Smooth muscle cell (in vitro differentiated cells): ENCODE measurements around the gene RANBP9. TPM values are rescaled to one million over a fixed set of nuclear protein-coding genes. Genes with fewer than 3 reads are reported as not detected.

ENCODE experiments used
- DNase-seq: peaks from one replicate; lab custom pipeline; 2025; ENCODE audit not compliant: unreplicated experiment; lab: John Stamatoyannopoulos, UW
- H2AFZ ChIP-seq: fragments of 200-600 bp; sonication (generic); 2 replicates; pipeline ENCODE4 v1.6.0; 2016; ENCODE audit warnings: antibody characterized with exemption, low read depth, mild to moderate bottlenecking
- H3F3A ChIP-seq: fragments of 200-600 bp; sonication (generic); 2 replicates; pipeline ENCODE4 v1.6.0; 2017; ENCODE audit warnings: antibody characterized with exemption, low read depth
- H3K27ac ChIP-seq: fragments of 200-600 bp; sonication (generic); 2 replicates; pipeline ENCODE4 v1.5.1; 2016; ENCODE audit warnings: low read depth, mild to moderate bottlenecking
- H3K27me3 ChIP-seq: fragments of 200-600 bp; sonication (generic); 2 replicates; pipeline ENCODE4 v1.6.1; 2016; ENCODE audit warnings: low read depth, mild to moderate bottlenecking
- H3K36me3 ChIP-seq: fragments of 200-600 bp; sonication (generic); 2 replicates; pipeline ENCODE4 v1.5.1; 2016; ENCODE audit warnings: low read depth
- H3K4me1 ChIP-seq: fragments of 200-600 bp; sonication (generic); 2 replicates; pipeline ENCODE4 v1.5.1; 2016; ENCODE audit warnings: low read depth
- H3K4me2 ChIP-seq: fragments of 200-600 bp; sonication (generic); 2 replicates; pipeline ENCODE4 v1.6.0; 2016; ENCODE audit warnings: mild to moderate bottlenecking
- H3K4me3 ChIP-seq: fragments of 200-600 bp; sonication (generic); 2 replicates; pipeline ENCODE4 v1.5.1; 2016; ENCODE audit warnings: mild to moderate bottlenecking
- H3K79me2 ChIP-seq: fragments of 200-600 bp; sonication (generic); 2 replicates; pipeline ENCODE4 v1.6.0; 2016; ENCODE audit warnings: low read depth, mild to moderate bottlenecking
- H3K9ac ChIP-seq: fragments of 200-600 bp; sonication (generic); 2 replicates; pipeline ENCODE4 v1.6.0; 2016; ENCODE audit warnings: low read depth
- H3K9me3 ChIP-seq: fragments of 200-600 bp; sonication (generic); replicated peaks from 2 replicates; pipeline ENCODE4 v1.5.1; 2016; ENCODE audit warnings: low read depth
- H4K20me1 ChIP-seq: fragments of 200-600 bp; sonication (generic); 2 replicates; pipeline ENCODE4 v1.6.0; 2016; ENCODE audit warnings: low read depth
- WGBS: methylation state at CpG from one replicate; pipeline ENCODE4 v1.1.7; 2016; ENCODE audit warnings: low lambda C conversion rate; 5-methylcytosine and 5-hydroxymethylcytosine counted together
- polyA plus RNA-seq: library from polyadenylated mRNA; unstranded; fragments of >200 nt; fragmentation: Nextera tagmentation; extraction: Ambion mirVana; gene quantifications from 2 replicates; pipeline ENCODE4 v1.2.1, GENCODE V29; 2016
- total RNA-seq: library from RNA; depleted of rRNA; stranded (reverse); fragments of >200 nt; gene quantifications from 2 replicates; pipeline ENCODE4 v1.2.3, GENCODE V29; 2014
- TF ChIP-seq, protein P1 (sequence below): fragments of 200-600 bp; sonication (generic); IDR thresholded peaks from 2 replicates; pipeline ENCODE4 v1.5.1; 2017; ENCODE audit warnings: borderline replicate concordance, mild to moderate bottlenecking, antibody characterized with exemption; ENCODE audit not compliant: insufficient read depth, poor library complexity, severe bottlenecking

The RANBP9 gene
- total and polyA plus RNA-seq, 2 experiments from 2014 or later, result 26.9 to 40.9 TPM

DNA sequence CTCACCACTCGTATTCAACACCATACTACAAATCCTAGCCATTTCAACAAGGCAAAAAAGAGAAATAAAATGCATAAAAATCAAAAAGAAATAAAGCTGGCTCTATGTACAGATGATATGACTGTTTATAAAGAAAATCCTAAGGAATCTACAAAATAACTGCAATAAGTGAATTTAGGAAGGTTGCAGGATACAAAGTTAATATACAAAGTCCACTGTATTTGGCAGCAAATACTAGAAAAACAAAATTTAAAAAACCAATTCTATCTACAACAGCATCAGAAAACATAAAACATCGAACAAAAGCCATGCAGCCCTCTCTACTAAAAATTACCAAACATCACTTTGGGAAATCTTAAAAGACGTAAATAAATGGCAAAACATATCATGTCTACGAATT is 47.6 kb downstream of the RANBP9 start:
- no peak overlapping the region for H2AFZ ChIP-seq
- peaks cover 98% of the 10 kb centered on the region for H3K79me2 ChIP-seq
- no peaks in the 10 kb centered on the region for H3F3A ChIP-seq
- H3K4me3 ChIP-seq, result no peak overlapping the region
- H3K36me3 ChIP-seq, result no peaks in the 10 kb centered on the region
- no peaks in the 10 kb centered on the region for H3K27me3 ChIP-seq
- peaks cover 100% of the 10 kb centered on the region for H4K20me1 ChIP-seq
- no peak overlapping the region for H3K4me2 ChIP-seq
- TF ChIP-seq, protein P1, sequence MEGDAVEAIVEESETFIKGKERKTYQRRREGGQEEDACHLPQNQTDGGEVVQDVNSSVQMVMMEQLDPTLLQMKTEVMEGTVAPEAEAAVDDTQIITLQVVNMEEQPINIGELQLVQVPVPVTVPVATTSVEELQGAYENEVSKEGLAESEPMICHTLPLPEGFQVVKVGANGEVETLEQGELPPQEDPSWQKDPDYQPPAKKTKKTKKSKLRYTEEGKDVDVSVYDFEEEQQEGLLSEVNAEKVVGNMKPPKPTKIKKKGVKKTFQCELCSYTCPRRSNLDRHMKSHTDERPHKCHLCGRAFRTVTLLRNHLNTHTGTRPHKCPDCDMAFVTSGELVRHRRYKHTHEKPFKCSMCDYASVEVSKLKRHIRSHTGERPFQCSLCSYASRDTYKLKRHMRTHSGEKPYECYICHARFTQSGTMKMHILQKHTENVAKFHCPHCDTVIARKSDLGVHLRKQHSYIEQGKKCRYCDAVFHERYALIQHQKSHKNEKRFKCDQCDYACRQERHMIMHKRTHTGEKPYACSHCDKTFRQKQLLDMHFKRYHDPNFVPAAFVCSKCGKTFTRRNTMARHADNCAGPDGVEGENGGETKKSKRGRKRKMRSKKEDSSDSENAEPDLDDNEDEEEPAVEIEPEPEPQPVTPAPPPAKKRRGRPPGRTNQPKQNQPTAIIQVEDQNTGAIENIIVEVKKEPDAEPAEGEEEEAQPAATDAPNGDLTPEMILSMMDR, result no peak
- no peak overlapping the region for H3K9ac ChIP-seq
- no peaks in the 10 kb centered on the region for H3K9me3 ChIP-seq
- no peak for DNase-seq
- 95% methylated on average over 4 of the region's 4 CpGs for WGBS
- H3K4me1 ChIP-seq, result peaks cover 24% of the 10 kb centered on the region
- no peak overlapping the region for H3K27ac ChIP-seq

DNA sequence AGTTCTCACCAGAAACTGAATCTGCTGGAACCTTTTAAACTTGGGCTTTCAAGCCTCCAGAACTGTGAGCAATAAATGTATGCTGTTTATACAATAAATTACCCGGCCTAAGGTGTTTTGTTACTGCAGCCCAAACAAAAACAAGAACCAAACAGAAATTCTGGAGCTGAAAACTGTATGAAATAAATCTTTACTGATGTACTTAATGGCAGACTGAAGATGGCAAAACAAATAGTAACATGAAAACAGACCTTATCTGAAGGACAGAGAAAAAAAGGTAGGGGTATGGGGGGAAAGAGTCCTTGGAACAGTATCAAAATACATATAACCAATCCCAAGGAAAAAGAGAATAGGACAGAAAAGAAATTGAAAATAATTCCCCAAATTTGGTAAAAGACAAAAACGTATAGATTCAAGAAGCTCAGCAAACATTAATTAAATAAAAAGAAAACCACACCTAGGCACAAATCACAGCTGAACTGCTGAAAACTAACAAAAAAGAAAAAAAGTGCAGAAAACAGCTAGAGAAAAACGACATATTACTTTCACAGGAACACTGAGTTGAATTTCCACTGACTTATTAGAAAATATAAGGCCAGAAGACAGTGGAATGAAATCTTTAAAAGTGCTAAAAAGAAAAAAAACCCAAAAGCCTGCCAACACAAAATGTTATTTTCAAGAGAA is 48.8 kb downstream of the RANBP9 start:
- Histone ChIP-seq H3K4me1 (peaks cover 24% of the 10 kb centered on the region), H2AFZ (no peak overlapping the region), H3K27ac (no peak overlapping the region), H3K27me3 (no peaks in the 10 kb centered on the region), H3K4me3 (no peak overlapping the region), H3K9me3 (no peaks in the 10 kb centered on the region), H3K9ac (no peak overlapping the region), H4K20me1 (peaks cover 98% of the 10 kb centered on the region), H3K36me3 (no peaks in the 10 kb centered on the region), H3K4me2 (no peak overlapping the region), H3K79me2 (peaks cover 98% of the 10 kb centered on the region), H3F3A (no peaks in the 10 kb centered on the region)
- 90% methylated on average over 3 of the region's 3 CpGs for WGBS
- DNase-seq, result no peak
- TF ChIP-seq, protein P1, result no peak

DNA sequence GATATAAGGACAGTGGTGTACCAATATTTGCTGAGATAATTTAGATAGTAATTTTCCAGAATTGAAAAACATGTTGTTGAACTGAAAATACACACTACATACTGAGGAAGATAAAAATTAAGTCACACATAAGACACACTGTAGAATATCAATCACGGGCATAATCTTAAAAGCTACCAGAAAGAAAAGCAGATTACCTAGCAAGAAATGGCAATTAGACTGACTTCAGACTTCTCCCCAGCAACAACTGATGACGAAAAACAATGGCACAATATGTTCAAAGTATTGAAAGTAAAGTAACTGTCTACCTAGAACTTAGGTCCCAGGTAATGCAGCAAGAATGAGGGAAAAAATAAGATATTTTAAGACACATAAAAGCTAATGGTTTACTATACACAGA is 50.0 kb downstream of the RANBP9 start:
- no peaks in the 10 kb centered on the region for H3K36me3 ChIP-seq
- H3F3A ChIP-seq, result no peaks in the 10 kb centered on the region
- DNase-seq, result no peak
- H3K79me2 ChIP-seq, result peaks cover 94% of the 10 kb centered on the region
- no peaks in the 10 kb centered on the region for H3K9me3 ChIP-seq
- H2AFZ ChIP-seq, result no peak overlapping the region
- H3K4me1 ChIP-seq, result peaks cover 24% of the 10 kb centered on the region
- H3K27me3 ChIP-seq, result no peaks in the 10 kb centered on the region
- H3K27ac ChIP-seq, result no peak overlapping the region
- no peak overlapping the region for H3K9ac ChIP-seq
- peaks cover 97% of the 10 kb centered on the region for H4K20me1 ChIP-seq
- WGBS, result 85% methylated on average over 2 of the region's 2 CpGs
- H3K4me3 ChIP-seq, result no peak overlapping the region
- TF ChIP-seq, protein P1, result no peak
- no peak overlapping the region for H3K4me2 ChIP-seq

DNA sequence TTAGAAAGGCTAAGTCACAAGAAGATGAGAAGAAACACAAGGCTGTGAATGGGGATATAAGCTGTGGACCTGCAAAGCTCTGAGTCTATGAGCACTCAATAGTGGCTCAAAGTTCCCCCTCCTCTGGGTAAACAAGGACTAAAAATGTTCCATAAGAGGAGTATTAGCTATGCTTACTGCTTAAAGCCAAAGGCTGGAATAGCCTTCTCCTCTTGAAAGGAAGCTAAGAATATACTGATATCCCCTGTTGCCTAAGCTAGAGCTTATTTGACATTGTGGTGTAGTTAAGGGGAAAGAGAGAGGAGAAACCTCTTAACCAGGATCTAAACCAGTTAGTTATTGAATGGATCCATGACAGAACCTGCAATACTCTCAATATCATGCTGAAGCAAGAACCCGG is 50.7 kb downstream of the RANBP9 start:
- no peaks in the 10 kb centered on the region for H3K9me3 ChIP-seq
- H3K9ac ChIP-seq, result no peak overlapping the region
- H2AFZ ChIP-seq, result no peak overlapping the region
- no peaks in the 10 kb centered on the region for H3F3A ChIP-seq
- peaks cover 93% of the 10 kb centered on the region for H4K20me1 ChIP-seq
- H3K79me2 ChIP-seq, result peaks cover 94% of the 10 kb centered on the region
- H3K4me3 ChIP-seq, result no peak overlapping the region
- H3K36me3 ChIP-seq, result no peaks in the 10 kb centered on the region
- 100% methylated on average over 1 of the region's 1 CpG for WGBS
- DNase-seq, result no peak
- H3K4me1 ChIP-seq, result peaks cover 24% of the 10 kb centered on the region
- no peak overlapping the region for H3K4me2 ChIP-seq
- TF ChIP-seq, protein P1, result no peak
- no peaks in the 10 kb centered on the region for H3K27me3 ChIP-seq
- H3K27ac ChIP-seq, result no peak overlapping the region
